Measurements from ENCODE around the gene CLEC9A. TPM values are rescaled to one million over a fixed set of nuclear protein-coding genes. Genes with fewer than 3 reads are reported as not detected.

The CLEC9A gene
- total RNA-seq, 4 donors from 2014 or later = not detected

GRCh38 chr12:10042167-10042566 is 11.7 kb downstream of the CLEC9A start:
- no peak for ATAC-seq

GRCh38 chr12:10048526-10048925 is 18.0 kb downstream of the CLEC9A start:
- no peaks in the 10 kb centered on the region for H3K36me3 ChIP-seq
- ATAC-seq (no peak), DNase-seq (no peak)
- no peak overlapping the region for H3K4me3 ChIP-seq
- no peak overlapping the region for H3K27ac ChIP-seq
- in situ Hi-C loops (cut with MboI; ENCODE audit: low sequenced_read_pairs in 4 of 4) = loop anchor here in 1 of 4 donors (25.0 kb wide), 1 partner anchor 89 kb away; the partner anchor contains the start of gene CLEC7A
- no peaks in the 10 kb centered on the region for H3K4me1 ChIP-seq
- intact Hi-C loops (cut with DNase I; ENCODE audit: low total_unique reads) = no loop called here
- TF ChIP-seq POLR2A (IDR thresholded peaks at IDR 0.05) (no peak), CTCF (IDR thresholded peaks at IDR 0.05 in 4 of 5, conservative IDR thresholded peaks at IDR 0.05 in 1 of 5) (no peak)
- no peaks in the 10 kb centered on the region for H3K9me3 ChIP-seq
- no peaks in the 10 kb centered on the region for H3K27me3 ChIP-seq

More at GRCh38 chr12:10042167-10042566, 11.7 kb downstream of the CLEC9A start:
- TF ChIP-seq POLR2A (IDR thresholded peaks at IDR 0.05) (no peak), CTCF (IDR thresholded peaks at IDR 0.05 in 4 of 5, conservative IDR thresholded peaks at IDR 0.05 in 1 of 5) (no peak)
- intact Hi-C loops (cut with DNase I; ENCODE audit: low total_unique reads) (no loop called here), in situ Hi-C loops (cut with MboI; ENCODE audit: low sequenced_read_pairs in 4 of 4) (loop anchor here in 1 of 4 donors (25.0 kb wide), 1 partner anchor 95 kb away; the partner anchor contains the start of gene CLEC7A)
- Histone ChIP-seq H3K4me1 (no peaks in the 10 kb centered on the region), H3K27me3 (no peaks in the 10 kb centered on the region), H3K36me3 (no peaks in the 10 kb centered on the region), H3K27ac (no peak overlapping the region), H3K4me3 (no peak overlapping the region), H3K9me3 (no peaks in the 10 kb centered on the region)
- DNase-seq = no peak

GRCh38 chr12:10052193-10052913 is 21.9 kb downstream of the CLEC9A start:
- in situ Hi-C loops (cut with MboI; ENCODE audit: low sequenced_read_pairs in 4 of 4) (no loop called here), intact Hi-C loops (cut with DNase I; ENCODE audit: low total_unique reads) (no loop called here)
- no peaks in the 10 kb centered on the region for H3K27me3 ChIP-seq
- no peaks in the 10 kb centered on the region for H3K9me3 ChIP-seq
- no peak for ATAC-seq
- no peak overlapping the region for H3K4me3 ChIP-seq
- no peaks in the 10 kb centered on the region for H3K4me1 ChIP-seq
- no peak for DNase-seq
- H3K27ac ChIP-seq = no peak overlapping the region
- TF ChIP-seq CTCF (IDR thresholded peaks at IDR 0.05 in 4 of 5, conservative IDR thresholded peaks at IDR 0.05 in 1 of 5) = no peak
- H3K36me3 ChIP-seq = no peaks in the 10 kb centered on the region

- no peak for ATAC-seq
- no peak for DNase-seq
- intact Hi-C loops (cut with DNase I; ENCODE audit: low total_unique reads) (no loop called here), in situ Hi-C loops (cut with MboI; ENCODE audit: low sequenced_read_pairs in 4 of 4) (no loop called here)
- H3K4me3 ChIP-seq = no peak overlapping the region
- TF ChIP-seq CTCF (IDR thresholded peaks at IDR 0.05 in 4 of 5, conservative IDR thresholded peaks at IDR 0.05 in 1 of 5) (no peak), POLR2A (IDR thresholded peaks at IDR 0.05) (no peak)
- no peaks in the 10 kb centered on the region for H3K36me3 ChIP-seq
- no peak overlapping the region for H3K27ac ChIP-seq
- no peaks in the 10 kb centered on the region for H3K27me3 ChIP-seq
- H3K4me1 ChIP-seq = no peaks in the 10 kb centered on the region
- no peaks in the 10 kb centered on the region for H3K9me3 ChIP-seq
Observed at GRCh38 chr12:10058387-10058786, 27.9 kb downstream of the CLEC9A start.

Measured in gastrocnemius medialis (tissue), 4 donors.